Osteoblast (primary cell): Measurements from ENCODE around the gene ZNF804A. TPM values are rescaled to one million over a fixed set of nuclear protein-coding genes. Genes with fewer than 3 reads are reported as not detected.

Experiments used
- DNase-seq: peaks from one replicate; pipeline ENCODE4 v3.0.0; 2011; ENCODE audit warnings: low spot score, mixed read lengths; ENCODE audit not compliant: insufficient read length; ENCODE audit errors: missing footprints
- H2AFZ ChIP-seq: 2 replicates; pipeline ENCODE4 v1.6.0; 2011; ENCODE audit warnings: mild to moderate bottlenecking, low read length
- H3K27ac ChIP-seq: 2 replicates; pipeline ENCODE4 v1.5.1; 2011; ENCODE audit warnings: mild to moderate bottlenecking, low read depth, low read length, moderate library complexity
- H3K27me3 ChIP-seq: 2 replicates; pipeline ENCODE4 v1.6.0; 2012; ENCODE audit warnings: mild to moderate bottlenecking, control low read depth, inconsistent platforms, low read length, moderate library complexity; ENCODE audit not compliant: insufficient read depth
- H3K36me3 ChIP-seq: 2 replicates; pipeline ENCODE4 v1.5.1; 2011; ENCODE audit warnings: mild to moderate bottlenecking, low read length, control low read depth, moderate library complexity; ENCODE audit not compliant: insufficient read depth
- H3K4me1 ChIP-seq: 2 replicates; pipeline ENCODE4 v1.5.1; 2011; ENCODE audit warnings: mild to moderate bottlenecking, low read length, control low read depth, moderate library complexity; ENCODE audit not compliant: insufficient read depth
- H3K4me2 ChIP-seq: 2 replicates; pipeline ENCODE4 v1.6.0; 2011; ENCODE audit warnings: mild to moderate bottlenecking, low read length; ENCODE audit not compliant: insufficient read depth
- H3K4me3 ChIP-seq: fragments of 200-600 bp; sonication (generic); 3 replicates; pipeline ENCODE4 v1.5.1; 2012; ENCODE audit warnings: mild to moderate bottlenecking, low read length, inconsistent platforms; ENCODE audit not compliant: insufficient read depth
- H3K79me2 ChIP-seq: 2 replicates; pipeline ENCODE4 v1.6.0; 2012; ENCODE audit warnings: mild to moderate bottlenecking, low read length, control low read depth, inconsistent platforms; ENCODE audit not compliant: insufficient read depth
- H3K9me3 ChIP-seq: 2 replicates; pipeline ENCODE4 v1.5.1; 2011; ENCODE audit warnings: low read depth, low read length, control low read depth
- H4K20me1 ChIP-seq: 2 replicates; pipeline ENCODE4 v1.6.0; 2012; ENCODE audit warnings: mild to moderate bottlenecking, low read length, control low read depth; ENCODE audit not compliant: insufficient read depth
- total RNA-seq: library from RNA; depleted of rRNA; stranded (reverse); fragments of >200 nt; gene quantifications from 2 replicates; pipeline ENCODE4 v1.2.3, GENCODE V29; 2012
- TF ChIP-seq, protein P1 (sequence below): IDR thresholded peaks from 2 replicates; pipeline ENCODE4 v1.5.1; 2011; ENCODE audit warnings: mild to moderate bottlenecking, low read depth, low read length, moderate library complexity; ENCODE audit errors: extremely low read depth

ZNF804A gene
- total RNA-seq, 1 donor: not detected

- Histone ChIP-seq H2AFZ (no peak overlapping the region), H3K27ac (no peak overlapping the region), H3K36me3 (no peaks in the 10 kb centered on the region), H3K4me1 (no peaks in the 10 kb centered on the region), H3K79me2 (no peaks in the 10 kb centered on the region), H3K27me3 (no peaks in the 10 kb centered on the region), H4K20me1 (no peaks in the 10 kb centered on the region), H3K9me3 (peaks cover 2% of the 10 kb centered on the region), H3K4me3 (no peak overlapping the region), H3K4me2 (no peak overlapping the region)
- DNase-seq: no peak
- TF ChIP-seq, protein P1, sequence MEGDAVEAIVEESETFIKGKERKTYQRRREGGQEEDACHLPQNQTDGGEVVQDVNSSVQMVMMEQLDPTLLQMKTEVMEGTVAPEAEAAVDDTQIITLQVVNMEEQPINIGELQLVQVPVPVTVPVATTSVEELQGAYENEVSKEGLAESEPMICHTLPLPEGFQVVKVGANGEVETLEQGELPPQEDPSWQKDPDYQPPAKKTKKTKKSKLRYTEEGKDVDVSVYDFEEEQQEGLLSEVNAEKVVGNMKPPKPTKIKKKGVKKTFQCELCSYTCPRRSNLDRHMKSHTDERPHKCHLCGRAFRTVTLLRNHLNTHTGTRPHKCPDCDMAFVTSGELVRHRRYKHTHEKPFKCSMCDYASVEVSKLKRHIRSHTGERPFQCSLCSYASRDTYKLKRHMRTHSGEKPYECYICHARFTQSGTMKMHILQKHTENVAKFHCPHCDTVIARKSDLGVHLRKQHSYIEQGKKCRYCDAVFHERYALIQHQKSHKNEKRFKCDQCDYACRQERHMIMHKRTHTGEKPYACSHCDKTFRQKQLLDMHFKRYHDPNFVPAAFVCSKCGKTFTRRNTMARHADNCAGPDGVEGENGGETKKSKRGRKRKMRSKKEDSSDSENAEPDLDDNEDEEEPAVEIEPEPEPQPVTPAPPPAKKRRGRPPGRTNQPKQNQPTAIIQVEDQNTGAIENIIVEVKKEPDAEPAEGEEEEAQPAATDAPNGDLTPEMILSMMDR: no peak
These were observed 201.1 kb downstream of the ZNF804A start for GRCh38 chr2:184799379-184799778.

DNA sequence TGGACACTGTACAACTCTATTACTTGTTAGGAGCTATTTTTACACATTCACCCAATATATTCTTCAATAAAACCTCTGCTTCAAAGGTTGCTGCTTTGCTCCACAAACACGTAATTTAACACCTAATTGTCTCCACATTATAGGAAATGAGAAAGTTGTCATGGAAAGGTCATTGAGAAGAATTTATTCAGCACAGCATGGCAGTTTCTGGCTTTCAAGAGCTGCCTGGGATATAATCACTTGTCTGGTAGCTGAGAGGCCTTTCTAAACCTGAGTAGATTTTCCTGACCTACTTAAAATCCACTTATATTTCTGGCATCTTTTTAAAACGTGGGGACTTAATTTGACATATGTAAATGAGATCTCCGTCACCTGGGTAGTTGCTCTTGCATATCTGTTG lies 216.1 kb downstream of the ZNF804A start:
- Histone ChIP-seq H3K4me1 (no peaks in the 10 kb centered on the region), H3K4me3 (no peak overlapping the region), H3K4me2 (no peak overlapping the region), H3K27me3 (no peaks in the 10 kb centered on the region), H3K9me3 (peaks cover 2% of the 10 kb centered on the region), H3K36me3 (no peaks in the 10 kb centered on the region), H3K27ac (no peak overlapping the region), H4K20me1 (no peaks in the 10 kb centered on the region), H3K79me2 (no peaks in the 10 kb centered on the region), H2AFZ (no peak overlapping the region)
- DNase-seq: no peak
- TF ChIP-seq, protein P1: no peak

DNA sequence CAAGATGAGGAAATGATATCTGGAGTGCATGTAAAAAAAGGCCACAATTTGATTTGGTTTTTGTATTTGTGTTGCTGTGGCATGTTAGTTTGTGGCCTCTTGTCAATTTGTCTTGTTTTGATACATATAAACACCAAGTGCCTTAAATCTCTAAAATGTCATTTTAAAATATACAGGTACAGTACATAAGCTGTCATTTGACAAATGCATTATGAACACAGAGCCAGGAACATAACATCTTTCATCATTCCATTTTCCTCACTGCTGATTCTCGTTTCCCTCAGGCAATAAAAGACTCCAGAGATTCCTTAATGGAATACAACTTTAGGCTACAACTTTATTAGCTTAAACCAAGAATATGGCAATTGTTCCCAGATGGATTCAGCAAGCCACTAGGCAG lies 217.5 kb downstream of the ZNF804A start:
- TF ChIP-seq, protein P1: no peak
- no peak for DNase-seq
- H2AFZ ChIP-seq: no peak overlapping the region

GRCh38 chr2:184824597-184824996 lies 226.3 kb downstream of the ZNF804A start:
- Histone ChIP-seq H3K27ac (no peak overlapping the region), H4K20me1 (no peaks in the 10 kb centered on the region), H3K4me1 (no peaks in the 10 kb centered on the region), H3K9me3 (no peaks in the 10 kb centered on the region), H2AFZ (no peak overlapping the region), H3K27me3 (no peaks in the 10 kb centered on the region), H3K4me3 (no peak overlapping the region), H3K79me2 (no peaks in the 10 kb centered on the region), H3K36me3 (no peaks in the 10 kb centered on the region), H3K4me2 (no peak overlapping the region)
- no peak for DNase-seq
- TF ChIP-seq, protein P1: no peak

More for the DNA sequence above, 217.5 kb downstream of the ZNF804A start:
- no peak overlapping the region for H3K4me2 ChIP-seq
- peaks cover 2% of the 10 kb centered on the region for H3K9me3 ChIP-seq
- H3K79me2 ChIP-seq: no peaks in the 10 kb centered on the region
- H4K20me1 ChIP-seq: no peaks in the 10 kb centered on the region
- no peak overlapping the region for H3K27ac ChIP-seq
- no peaks in the 10 kb centered on the region for H3K36me3 ChIP-seq
- H3K4me1 ChIP-seq: no peaks in the 10 kb centered on the region
- H3K4me3 ChIP-seq: no peak overlapping the region
- no peaks in the 10 kb centered on the region for H3K27me3 ChIP-seq
